ENCODE results near the gene BOLA2B.
"Not testable (repeated sequence)": the region's sequence is repeated elsewhere in the genome, so short reads cannot be mapped to it uniquely, and the experiment has no call there.

The BOLA2B gene

GRCh38 chr16:30193615-30194014 is at the start of gene BOLA2B, which contains the start of gene SLX1A:
BOLA2B (minus strand) TSS chr16:30193666; CDS start chr16:30193595, 71 bp downstream.
SLX1A (plus strand) TSS chr16:30193875; CDS start chr16:30194085, 210 bp downstream.
- DNase-seq (ENCODE audit: low read depth, low spot score), result not testable (repeated sequence)

- not testable (repeated sequence) for DNase-seq (ENCODE audit: low read depth, low spot score)
Observed at GRCh38 chr16:30217082-30217481, 23.6 kb upstream of the BOLA2B start.

GRCh38 chr16:30211414-30211813 is 17.9 kb upstream of the BOLA2B start:
- DNase-seq (ENCODE audit: low read depth, low spot score), result not testable (repeated sequence)

- DNase-seq (ENCODE audit: low read depth, low spot score), result not testable (repeated sequence)
Observed at GRCh38 chr16:30209032-30209431, 15.6 kb upstream of the BOLA2B start.

GRCh38 chr16:30207063-30207704 is 13.7 kb upstream of the BOLA2B start:
- not testable (repeated sequence) for DNase-seq (ENCODE audit: low read depth, low spot score)

GRCh38 chr16:30206252-30206651 is 12.8 kb upstream of the BOLA2B start:
- not testable (repeated sequence) for DNase-seq (ENCODE audit: low read depth, low spot score)

- DNase-seq (ENCODE audit: low read depth, low spot score), result not testable (repeated sequence)
Observed at GRCh38 chr16:30205541-30206236, 12.2 kb upstream of the BOLA2B start.

- not testable (repeated sequence) for DNase-seq (ENCODE audit: low read depth, low spot score)
Observed at GRCh38 chr16:30199608-30200343, 6.3 kb upstream of the BOLA2B start.

GRCh38 chr16:30199049-30199448 is 5.6 kb upstream of the BOLA2B start, which contains the start of gene SULT1A3:
SULT1A3 (plus strand) TSS chr16:30199255; CDS start chr16:30200729, 1,474 bp downstream.
- not testable (repeated sequence) for DNase-seq (ENCODE audit: low read depth, low spot score)

GRCh38 chr16:30197001-30197400 is 3.5 kb upstream of the BOLA2B start:
- not testable (repeated sequence) for DNase-seq (ENCODE audit: low read depth, low spot score)

GRCh38 chr16:30194172-30194925 is 883 bp upstream of the BOLA2B start:
- not testable (repeated sequence) for DNase-seq (ENCODE audit: low read depth, low spot score)

GRCh38 chr16:30193098-30193497 is 368 bp downstream of the BOLA2B start:
- DNase-seq (ENCODE audit: low read depth, low spot score), result not testable (repeated sequence)

- DNase-seq (ENCODE audit: low read depth, low spot score), result not testable (repeated sequence)
Observed at GRCh38 chr16:30191158-30191557, 2.3 kb downstream of the BOLA2B start.

GRCh38 chr16:30187971-30188561 is 5.4 kb downstream of the BOLA2B start:
- DNase-seq (ENCODE audit: low read depth, low spot score), result no peak

- no peak for DNase-seq (ENCODE audit: low read depth, low spot score)
Observed at GRCh38 chr16:30187556-30187865, 6.0 kb downstream of the BOLA2B start.

- DNase-seq (ENCODE audit: low read depth, low spot score), result no peak
Observed at GRCh38 chr16:30186782-30187555, 6.5 kb downstream of the BOLA2B start.

GRCh38 chr16:30186444-30186781 is 7.1 kb downstream of the BOLA2B start:
- DNase-seq (ENCODE audit: low read depth, low spot score), result no peak

GRCh38 chr16:30185683-30186421 is 7.6 kb downstream of the BOLA2B start:
- DNase-seq (ENCODE audit: low read depth, low spot score), result no peak

GRCh38 chr16:30184891-30185682 is 8.4 kb downstream of the BOLA2B start:
- DNase-seq (ENCODE audit: low read depth, low spot score), result no peak
